Activated CD4-positive, CD25-positive, alpha-beta regulatory T cell (primary cell): ENCODE results near the gene TMEM108.

Experiments used
- DNase-seq, 4 experiments: peaks; one replicate each; lab custom pipeline; 2025; lab: John Stamatoyannopoulos, UW

Gene TMEM108

DNA sequence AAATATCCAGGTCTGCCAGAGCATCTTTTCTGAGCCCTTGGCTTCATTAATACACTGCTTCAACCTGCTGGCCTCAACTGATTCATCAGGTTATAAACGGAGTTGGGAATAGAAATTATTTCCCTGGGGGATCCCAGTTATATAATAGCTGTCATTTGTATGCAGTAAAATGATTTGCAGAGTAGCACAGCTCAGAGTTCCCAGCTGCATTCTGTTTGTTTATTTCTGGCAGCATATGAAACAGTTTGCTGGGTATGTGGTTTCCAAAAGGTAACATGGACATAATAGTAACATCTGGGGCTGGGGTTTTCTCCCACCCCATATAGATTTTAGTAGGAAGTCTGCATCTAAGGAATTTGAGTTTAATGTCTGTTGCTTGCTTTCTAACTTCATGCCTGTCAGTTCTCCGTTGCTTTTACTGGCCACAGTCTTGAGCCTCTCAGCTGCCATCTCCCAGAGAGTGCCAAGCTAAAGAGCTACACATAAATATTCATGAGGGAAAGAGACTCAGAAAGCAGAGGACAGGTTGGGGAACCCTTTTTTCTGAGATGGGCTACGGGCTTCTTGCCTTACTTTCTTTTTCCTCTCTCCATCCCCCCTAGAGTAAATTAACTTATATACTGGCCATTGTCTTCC, 124.6 kb downstream of the TMEM108 start:
- no peak for DNase-seq

GRCh38 chr3:133167340-133168024, 129.3 kb downstream of the TMEM108 start:
- no peak for DNase-seq

GRCh38 chr3:133168025-133168401, 129.8 kb downstream of the TMEM108 start:
- DNase-seq, result no peak

DNA sequence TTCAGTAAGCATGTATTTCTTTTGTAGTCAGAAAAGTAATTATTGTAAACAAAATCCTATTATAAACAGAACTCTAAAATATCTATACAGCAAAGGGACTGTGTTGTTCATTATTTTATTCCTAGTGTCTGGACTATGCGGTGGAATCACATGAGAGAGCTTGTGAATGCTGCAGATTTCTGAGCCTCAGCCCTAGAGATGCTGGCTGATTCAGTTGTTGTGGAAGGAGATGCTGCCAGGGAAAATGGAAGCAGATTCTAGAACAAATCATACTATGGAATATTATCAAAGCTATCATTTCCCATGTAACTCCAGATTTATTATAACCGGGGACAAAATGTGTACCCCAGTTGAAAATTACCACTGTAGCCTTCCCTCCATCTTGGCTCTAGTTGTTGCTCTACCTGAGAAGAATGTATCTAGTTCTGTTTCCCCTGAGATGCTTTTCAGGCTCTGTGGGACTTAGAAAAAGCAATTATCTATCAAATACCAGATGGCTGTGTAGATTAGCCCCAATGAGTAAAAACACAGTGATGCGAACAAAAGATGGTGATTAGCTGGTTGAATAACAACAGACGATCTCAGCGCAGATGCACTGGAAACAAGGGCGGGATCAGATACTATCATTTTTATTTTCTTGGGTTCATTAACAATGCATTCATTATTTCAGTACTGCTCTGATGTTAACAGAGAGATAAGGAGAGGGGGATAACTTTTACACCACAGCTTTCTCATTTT, 131.3 kb downstream of the TMEM108 start:
- no peak for DNase-seq

DNA sequence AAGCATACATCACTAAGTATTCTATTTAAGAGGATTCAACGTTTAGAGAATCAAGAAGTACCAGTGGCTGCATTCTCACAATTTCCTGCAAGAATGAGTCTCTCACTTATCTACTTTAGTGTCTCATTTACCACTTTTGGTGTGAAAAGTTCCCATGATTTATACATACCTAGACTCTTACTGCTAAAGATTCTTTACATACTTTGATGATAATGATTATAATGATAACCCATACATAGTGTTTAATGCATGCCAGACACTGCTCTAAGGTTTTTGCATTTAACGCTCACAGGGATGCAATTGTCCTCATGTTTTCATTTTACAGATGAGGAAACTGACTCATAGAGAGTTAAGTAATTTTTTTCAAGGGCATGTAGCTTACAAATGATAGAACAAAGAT, 133.6 kb downstream of the TMEM108 start:
- DNase-seq, result no peak

GRCh38 chr3:133181392-133182150, 143.4 kb downstream of the TMEM108 start:
- no peak for DNase-seq

DNA sequence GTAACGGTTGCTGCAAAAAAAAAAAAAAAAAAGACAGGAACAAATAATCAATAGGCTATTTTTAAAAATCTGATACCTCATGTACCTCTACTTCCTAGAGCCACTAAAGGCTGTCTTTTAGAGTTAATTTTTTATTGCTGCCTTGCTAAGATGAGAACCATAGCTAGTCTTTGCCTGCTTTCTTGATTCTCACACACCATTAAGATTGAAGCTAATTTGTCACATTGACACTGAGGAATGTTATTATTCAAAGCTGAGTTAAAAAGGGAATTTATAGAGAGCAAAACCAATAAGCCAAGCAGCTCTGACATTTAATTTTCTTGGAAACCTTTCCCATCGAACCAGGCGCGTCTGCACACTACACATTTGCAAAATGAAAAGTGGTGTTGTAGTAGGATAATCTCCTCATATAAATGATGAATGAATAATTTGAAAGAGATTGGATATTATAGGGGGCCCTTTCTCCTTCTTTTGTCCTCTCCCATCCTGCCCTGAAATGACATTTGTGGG, 149.7 kb downstream of the TMEM108 start:
- no peak for DNase-seq

- DNase-seq, result no peak
Measured at GRCh38 chr3:133188996-133189395, 150.8 kb downstream of the TMEM108 start.

- DNase-seq, result no peak
Measured at GRCh38 chr3:133189893-133190292, 151.7 kb downstream of the TMEM108 start.

DNA sequence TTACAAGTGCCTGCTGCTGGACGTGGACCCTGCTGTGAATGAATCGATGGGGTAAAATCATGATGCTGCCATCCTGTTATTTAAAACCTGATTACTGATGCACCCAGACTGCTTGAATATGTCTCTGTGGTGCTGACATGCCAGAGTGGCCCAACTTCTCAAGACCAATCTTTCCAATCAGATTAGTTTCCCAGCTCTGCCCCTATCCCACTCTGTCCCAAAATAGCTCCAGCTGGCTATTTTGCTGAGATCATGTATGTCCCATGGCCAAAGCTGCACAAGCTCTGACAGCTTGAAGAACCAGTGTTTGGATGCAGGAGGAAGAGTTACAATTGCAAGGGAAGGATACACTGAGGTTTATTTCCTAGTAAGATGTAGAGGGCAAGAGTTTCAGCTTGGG, 153.6 kb downstream of the TMEM108 start:
- DNase-seq, result no peak

- DNase-seq, result no peak
Measured at GRCh38 chr3:133192363-133192945, 154.3 kb downstream of the TMEM108 start.

- DNase-seq, result no peak
Measured at GRCh38 chr3:133192967-133193366, 154.8 kb downstream of the TMEM108 start.

GRCh38 chr3:133196527-133196926, 158.3 kb downstream of the TMEM108 start:
- DNase-seq, result no peak

DNA sequence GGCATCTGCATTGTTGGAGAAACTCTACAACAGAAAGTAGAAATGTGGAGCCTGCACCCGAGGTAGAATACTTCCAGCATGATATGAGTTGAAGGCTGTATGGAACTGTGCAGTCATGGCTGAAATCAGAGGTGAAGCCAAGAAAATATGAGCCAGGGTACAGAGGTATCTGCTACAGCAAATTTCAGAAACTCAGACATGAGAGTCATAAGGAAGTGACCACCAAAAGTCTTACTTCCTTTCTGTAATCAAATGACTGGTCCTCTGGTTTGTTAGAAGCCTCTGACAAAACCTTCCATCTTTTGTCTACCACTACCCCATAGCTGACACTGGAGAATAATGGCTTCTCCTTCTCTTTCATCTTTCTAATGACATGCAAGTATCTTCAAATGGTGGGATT, 159.4 kb downstream of the TMEM108 start:
- DNase-seq, result no peak

- DNase-seq, result no peak
Measured at GRCh38 chr3:133206921-133207320, 168.7 kb downstream of the TMEM108 start.

GRCh38 chr3:133208184-133208583, 170.0 kb downstream of the TMEM108 start:
- no peak for DNase-seq

GRCh38 chr3:133209871-133210550, 171.8 kb downstream of the TMEM108 start:
- DNase-seq, result no peak

DNA sequence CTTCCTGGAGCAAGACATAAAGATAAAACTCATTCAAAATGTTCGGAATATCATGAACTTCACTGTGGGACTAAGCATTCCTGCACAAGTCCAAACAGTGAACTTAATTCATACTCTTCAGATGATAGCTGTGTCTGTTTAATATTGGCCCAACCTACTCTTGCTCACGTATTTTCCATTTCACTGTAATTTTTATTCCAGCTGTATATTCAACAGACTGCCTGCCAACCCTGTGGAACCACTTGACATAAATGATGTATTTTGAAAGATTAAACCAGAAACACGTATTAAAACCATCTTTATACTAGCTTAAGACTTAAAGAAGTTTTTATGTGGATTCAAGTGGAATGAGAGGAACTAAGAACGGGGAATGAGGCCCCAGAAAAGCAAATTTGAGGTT, 172.5 kb downstream of the TMEM108 start:
- no peak for DNase-seq

GRCh38 chr3:133211449-133211848, 173.3 kb downstream of the TMEM108 start:
- no peak for DNase-seq

- DNase-seq, result no peak
Measured at GRCh38 chr3:133211856-133212255, 173.7 kb downstream of the TMEM108 start.

- DNase-seq, result no peak
Measured at GRCh38 chr3:133213937-133214336, 175.7 kb downstream of the TMEM108 start.
